GM23338 (cell line): Measurements from ENCODE around the gene KIAA2012. TPM values are rescaled to one million over a fixed set of nuclear protein-coding genes. Genes with fewer than 3 reads are reported as not detected.

ENCODE experiments used
- ATAC-seq: fragments of 200-7000 bp; cut with Tn5 transposase; 3 replicates; pipeline ENCODE4 v1.9.1; 2020
- DNase-seq: peaks from one replicate; pipeline ENCODE4 v3.0.0-alpha.2; 2015; ENCODE audit warnings: low spot score
- H2AFZ ChIP-seq: fragments of 200-600 bp; sonication (generic); 2 replicates; pipeline ENCODE4 v1.8.0; 2016; ENCODE audit warnings: antibody characterized with exemption, mild to moderate bottlenecking, moderate library complexity
- H3F3A ChIP-seq: fragments of 200-600 bp; sonication (generic); replicated peaks from 2 replicates; pipeline ENCODE4 v1.8.0; 2017; ENCODE audit warnings: antibody characterized with exemption, mixed run types, low read depth
- H3K27ac ChIP-seq: fragments of 200-600 bp; sonication (generic); 2 replicates; pipeline ENCODE4 v1.6.1; 2016; ENCODE audit warnings: low read depth
- H3K27me3 ChIP-seq: fragments of 200-600 bp; sonication (generic); 2 replicates; pipeline ENCODE4 v1.8.0; 2016; ENCODE audit warnings: mild to moderate bottlenecking, mixed run types, moderate library complexity; ENCODE audit not compliant: insufficient read depth
- H3K36me3 ChIP-seq: fragments of 200-600 bp; sonication (generic); 2 replicates; pipeline ENCODE4 v1.8.0; 2016; ENCODE audit warnings: mild to moderate bottlenecking; ENCODE audit not compliant: insufficient read depth
- H3K4me1 ChIP-seq: fragments of 200-600 bp; sonication (generic); 2 replicates; pipeline ENCODE4 v1.8.0; 2016; ENCODE audit warnings: mild to moderate bottlenecking, moderate library complexity; ENCODE audit not compliant: insufficient read depth
- H3K4me2 ChIP-seq: fragments of 200-600 bp; sonication (generic); 2 replicates; pipeline ENCODE4 v1.7.1; 2017; ENCODE audit warnings: mixed run types
- H3K4me3 ChIP-seq: fragments of 200-600 bp; sonication (generic); 2 replicates; pipeline ENCODE4 v1.6.1; 2016; ENCODE audit warnings: mixed run types
- H3K79me2 ChIP-seq: fragments of 200-600 bp; sonication (generic); replicated peaks from 2 replicates; pipeline ENCODE4 v1.8.0; 2017; ENCODE audit warnings: mild to moderate bottlenecking; ENCODE audit not compliant: insufficient read depth
- H3K9me2 ChIP-seq: fragments of 200-600 bp; sonication (generic); 2 replicates; pipeline ENCODE4 v1.8.0; 2017; ENCODE audit not compliant: insufficient read depth
- H4K20me1 ChIP-seq: fragments of 200-600 bp; sonication (generic); replicated peaks from 2 replicates; pipeline ENCODE4 v1.8.0; 2017; ENCODE audit warnings: mild to moderate bottlenecking; ENCODE audit not compliant: insufficient read depth
- H3K27ac Mint-ChIP-seq: 2 replicates; pipeline ENCODE4 v1.8.0; 2020; ENCODE audit warnings: inconsistent platforms, mild to moderate bottlenecking, moderate library complexity, mixed read lengths
- H3K27me3 Mint-ChIP-seq: 3 replicates; pipeline ENCODE4 v1.8.0; 2022; ENCODE audit warnings: low read depth, mild to moderate bottlenecking, moderate library complexity, mixed read lengths, inconsistent platforms; ENCODE audit not compliant: insufficient read depth, poor library complexity
- H3K36me3 Mint-ChIP-seq: 3 replicates; pipeline ENCODE4 v1.8.0; 2021; ENCODE audit warnings: low read depth, mild to moderate bottlenecking, inconsistent platforms, moderate library complexity, mixed read lengths
- H3K4me1 Mint-ChIP-seq: 3 replicates; pipeline ENCODE4 v1.8.0; 2020; ENCODE audit warnings: mild to moderate bottlenecking, inconsistent platforms, mixed read lengths
- H3K4me3 Mint-ChIP-seq: 3 replicates; pipeline ENCODE4 v1.8.0; 2021; ENCODE audit warnings: moderate library complexity, mild to moderate bottlenecking, inconsistent platforms, mixed read lengths
- H3K9me3 Mint-ChIP-seq: 3 replicates; pipeline ENCODE4 v1.8.0; 2020; ENCODE audit warnings: moderate library complexity, mild to moderate bottlenecking, inconsistent platforms, mixed read lengths
- CREB1 ChIP-seq: fragments of 250-450 bp; sonication (Bioruptor Pico); IDR thresholded peaks from 2 replicates; pipeline ENCODE4 v1.5.0; 2020; ENCODE audit warnings: low read depth, mild to moderate bottlenecking, moderate library complexity
- EZH2 ChIP-seq: fragments of 200-600 bp; sonication (generic); IDR thresholded peaks from one replicate; pipeline ENCODE4 v1.8.0; 2017; ENCODE audit warnings: antibody characterized with exemption, mild to moderate bottlenecking, low read depth; ENCODE audit not compliant: unreplicated experiment
- EZH2phosphoT487 ChIP-seq: fragments of 200-600 bp; sonication (generic); IDR thresholded peaks from one replicate; pipeline ENCODE4 v1.8.1; 2018; ENCODE audit warnings: antibody characterized with exemption; ENCODE audit not compliant: unreplicated experiment
- JUNB ChIP-seq: IDR thresholded peaks from one replicate; pipeline ENCODE4 v1.6.1; 2016; ENCODE audit warnings: antibody characterized with exemption; ENCODE audit not compliant: unreplicated experiment
- NANOG ChIP-seq: IDR thresholded peaks from 2 replicates; pipeline ENCODE4 v1.6.1; 2016; ENCODE audit warnings: antibody characterized with exemption, borderline replicate concordance
- POLR2AphosphoS5 ChIP-seq: IDR thresholded peaks from 2 replicates; pipeline ENCODE4 v1.6.1; 2016; ENCODE audit warnings: antibody characterized with exemption, low read depth
- STAT1 ChIP-seq: IDR thresholded peaks from one replicate; pipeline ENCODE4 v1.6.1; 2016; ENCODE audit warnings: antibody characterized with exemption; ENCODE audit not compliant: unreplicated experiment
- ZNF114 ChIP-seq: fragments of 250-450 bp; sonication (Bioruptor Pico); IDR thresholded peaks from 2 replicates; pipeline ENCODE4 v1.5.0; 2020; ENCODE audit warnings: mild to moderate bottlenecking, moderate library complexity
- ZNF331 ChIP-seq: fragments of 250-450 bp; sonication (Bioruptor Pico); IDR thresholded peaks from 2 replicates; pipeline ENCODE4 v1.5.0; 2020; ENCODE audit warnings: low read depth, mild to moderate bottlenecking, moderate library complexity
- polyA plus RNA-seq: library from polyadenylated mRNA; unstranded; fragments of >200 nt; fragmentation: Nextera tagmentation; extraction: Ambion mirVana; gene quantifications from 2 replicates; pipeline ENCODE4 v1.2.1, GENCODE V29; 2016
- total RNA-seq: library from RNA; depleted of rRNA; stranded (reverse); fragments of >200 nt; shearing (Covaris generic); gene quantifications from 2 replicates; pipeline ENCODE4 v1.2.3, GENCODE V29; 2014
- TF ChIP-seq, protein P1 (sequence below): fragments of 250-450 bp; sonication (Bioruptor Pico); IDR thresholded peaks from 2 replicates; pipeline ENCODE4 v1.5.0; 2020; ENCODE audit warnings: mild to moderate bottlenecking, moderate library complexity
- TF ChIP-seq, protein P2 (sequence below): IDR thresholded peaks from one replicate; pipeline ENCODE4 v1.6.1; 2018; ENCODE audit warnings: antibody characterized with exemption; ENCODE audit not compliant: unreplicated experiment
- TF ChIP-seq, protein P3 (sequence below): IDR thresholded peaks from 2 replicates; pipeline ENCODE4 v1.6.1; 2016; ENCODE audit warnings: antibody characterized with exemption
- TF ChIP-seq, protein P4 (sequence below), 2 experiments: fragments of 200-600 bp in 1 of 2; sonication (generic) in 1 of 2; conservative IDR thresholded peaks; 2 replicates each; pipeline versions ENCODE4 v1.5.1 to v1.6.1; 2016 to 2017; ENCODE audit warnings: antibody characterized with exemption in 2 of 2, low read depth in 2 of 2, mild to moderate bottlenecking in 2 of 2, moderate library complexity in 1 of 2

The KIAA2012 gene
- total and polyA plus RNA-seq, 2 experiments from 2014 or later, result 0.03 to 0.08 TPM

DNA sequence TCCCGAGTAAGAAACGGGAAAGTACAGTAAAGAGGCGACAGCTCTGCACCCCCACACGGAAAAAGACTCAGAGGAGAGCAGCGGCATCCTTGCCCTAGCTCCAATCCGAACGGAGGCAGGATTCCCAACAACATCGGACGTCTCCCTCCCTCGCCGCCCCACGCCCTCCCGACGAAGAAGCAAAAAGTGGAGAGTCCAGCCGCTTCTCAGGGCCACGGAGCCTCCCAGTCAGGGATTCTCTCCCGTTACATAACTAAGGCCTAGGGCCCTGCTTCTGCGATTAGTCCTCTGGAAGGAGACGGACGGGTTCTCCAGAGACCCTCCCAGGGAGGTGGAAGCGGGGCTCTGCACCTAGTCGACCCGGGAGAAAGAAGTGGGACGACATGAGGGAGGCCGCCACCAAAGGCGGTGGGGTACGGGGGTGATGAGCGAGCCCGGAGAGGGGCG lies 164.8 kb downstream of the KIAA2012 start:
- Mint-ChIP-seq H3K9me3 (no peaks in the 10 kb centered on the region; the same call in 2 of the 3 replicates), H3K27ac (peak overlapping the region; percentile 98), H3K4me3 (peak overlapping the region; percentile 96), H3K27me3 (peaks cover 23% of the 10 kb centered on the region), H3K36me3 (peaks cover 11% of the 10 kb centered on the region; the same call in 2 of the 3 replicates), H3K4me1 (peaks cover 25% of the 10 kb centered on the region; the same call in 2 of the 3 replicates)
- H3K27me3 ChIP-seq, result no peaks in the 10 kb centered on the region
- peak overlapping the region; percentile 96 for H3K27ac ChIP-seq
- peaks cover 56% of the 10 kb centered on the region for H3K79me2 ChIP-seq
- peak; percentile 66 for DNase-seq
- H3K4me3 ChIP-seq, result peak overlapping the region; percentile 99
- peak; percentile 47 for ATAC-seq
- peaks cover 34% of the 10 kb centered on the region for H4K20me1 ChIP-seq
- H3K4me2 ChIP-seq, result peak overlapping the region; percentile 100
- H3F3A ChIP-seq, result 0 out of 2 replicates have a peak, but pooled peaks cover 3% of the 10 kb centered on the region
- H3K4me1 ChIP-seq, result peaks cover 15% of the 10 kb centered on the region
- no peaks in the 10 kb centered on the region for H3K9me2 ChIP-seq
- no peaks in the 10 kb centered on the region for H3K36me3 ChIP-seq
- TF ChIP-seq, protein P1, sequence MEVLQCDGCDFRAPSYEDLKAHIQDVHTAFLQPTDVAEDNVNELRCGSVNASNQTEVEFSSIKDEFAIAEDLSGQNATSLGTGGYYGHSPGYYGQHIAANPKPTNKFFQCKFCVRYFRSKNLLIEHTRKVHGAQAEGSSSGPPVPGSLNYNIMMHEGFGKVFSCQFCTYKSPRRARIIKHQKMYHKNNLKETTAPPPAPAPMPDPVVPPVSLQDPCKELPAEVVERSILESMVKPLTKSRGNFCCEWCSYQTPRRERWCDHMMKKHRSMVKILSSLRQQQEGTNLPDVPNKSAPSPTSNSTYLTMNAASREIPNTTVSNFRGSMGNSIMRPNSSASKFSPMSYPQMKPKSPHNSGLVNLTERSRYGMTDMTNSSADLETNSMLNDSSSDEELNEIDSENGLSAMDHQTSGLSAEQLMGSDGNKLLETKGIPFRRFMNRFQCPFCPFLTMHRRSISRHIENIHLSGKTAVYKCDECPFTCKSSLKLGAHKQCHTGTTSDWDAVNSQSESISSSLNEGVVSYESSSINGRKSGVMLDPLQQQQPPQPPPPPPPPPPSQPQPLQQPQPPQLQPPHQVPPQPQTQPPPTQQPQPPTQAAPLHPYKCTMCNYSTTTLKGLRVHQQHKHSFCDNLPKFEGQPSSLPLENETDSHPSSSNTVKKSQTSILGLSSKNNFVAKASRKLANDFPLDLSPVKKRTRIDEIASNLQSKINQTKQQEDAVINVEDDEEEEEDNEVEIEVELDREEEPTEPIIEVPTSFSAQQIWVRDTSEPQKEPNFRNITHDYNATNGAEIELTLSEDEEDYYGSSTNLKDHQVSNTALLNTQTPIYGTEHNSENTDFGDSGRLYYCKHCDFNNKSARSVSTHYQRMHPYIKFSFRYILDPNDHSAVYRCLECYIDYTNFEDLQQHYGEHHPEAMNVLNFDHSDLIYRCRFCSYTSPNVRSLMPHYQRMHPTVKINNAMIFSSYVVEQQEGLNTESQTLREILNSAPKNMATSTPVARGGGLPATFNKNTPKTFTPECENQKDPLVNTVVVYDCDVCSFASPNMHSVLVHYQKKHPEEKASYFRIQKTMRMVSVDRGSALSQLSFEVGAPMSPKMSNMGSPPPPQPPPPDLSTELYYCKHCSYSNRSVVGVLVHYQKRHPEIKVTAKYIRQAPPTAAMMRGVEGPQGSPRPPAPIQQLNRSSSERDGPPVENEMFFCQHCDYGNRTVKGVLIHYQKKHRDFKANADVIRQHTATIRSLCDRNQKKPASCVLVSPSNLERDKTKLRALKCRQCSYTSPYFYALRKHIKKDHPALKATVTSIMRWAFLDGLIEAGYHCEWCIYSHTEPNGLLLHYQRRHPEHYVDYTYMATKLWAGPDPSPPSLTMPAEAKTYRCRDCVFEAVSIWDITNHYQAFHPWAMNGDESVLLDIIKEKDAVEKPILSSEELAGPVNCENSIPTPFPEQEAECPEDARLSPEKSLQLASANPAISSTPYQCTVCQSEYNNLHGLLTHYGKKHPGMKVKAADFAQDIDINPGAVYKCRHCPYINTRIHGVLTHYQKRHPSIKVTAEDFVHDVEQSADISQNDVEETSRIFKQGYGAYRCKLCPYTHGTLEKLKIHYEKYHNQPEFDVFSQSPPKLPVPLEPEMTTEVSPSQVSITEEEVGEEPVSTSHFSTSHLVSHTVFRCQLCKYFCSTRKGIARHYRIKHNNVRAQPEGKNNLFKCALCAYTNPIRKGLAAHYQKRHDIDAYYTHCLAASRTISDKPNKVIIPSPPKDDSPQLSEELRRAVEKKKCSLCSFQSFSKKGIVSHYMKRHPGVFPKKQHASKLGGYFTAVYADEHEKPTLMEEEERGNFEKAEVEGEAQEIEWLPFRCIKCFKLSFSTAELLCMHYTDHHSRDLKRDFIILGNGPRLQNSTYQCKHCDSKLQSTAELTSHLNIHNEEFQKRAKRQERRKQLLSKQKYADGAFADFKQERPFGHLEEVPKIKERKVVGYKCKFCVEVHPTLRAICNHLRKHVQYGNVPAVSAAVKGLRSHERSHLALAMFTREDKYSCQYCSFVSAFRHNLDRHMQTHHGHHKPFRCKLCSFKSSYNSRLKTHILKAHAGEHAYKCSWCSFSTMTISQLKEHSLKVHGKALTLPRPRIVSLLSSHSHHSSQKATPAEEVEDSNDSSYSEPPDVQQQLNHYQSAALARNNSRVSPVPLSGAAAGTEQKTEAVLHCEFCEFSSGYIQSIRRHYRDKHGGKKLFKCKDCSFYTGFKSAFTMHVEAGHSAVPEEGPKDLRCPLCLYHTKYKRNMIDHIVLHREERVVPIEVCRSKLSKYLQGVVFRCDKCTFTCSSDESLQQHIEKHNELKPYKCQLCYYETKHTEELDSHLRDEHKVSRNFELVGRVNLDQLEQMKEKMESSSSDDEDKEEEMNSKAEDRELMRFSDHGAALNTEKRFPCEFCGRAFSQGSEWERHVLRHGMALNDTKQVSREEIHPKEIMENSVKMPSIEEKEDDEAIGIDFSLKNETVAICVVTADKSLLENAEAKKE (CRISPR knock-in tag), result no peak
- no peak for TF ChIP-seq ZNF114 (CRISPR knock-in tag)
- TF ChIP-seq, protein P2, sequence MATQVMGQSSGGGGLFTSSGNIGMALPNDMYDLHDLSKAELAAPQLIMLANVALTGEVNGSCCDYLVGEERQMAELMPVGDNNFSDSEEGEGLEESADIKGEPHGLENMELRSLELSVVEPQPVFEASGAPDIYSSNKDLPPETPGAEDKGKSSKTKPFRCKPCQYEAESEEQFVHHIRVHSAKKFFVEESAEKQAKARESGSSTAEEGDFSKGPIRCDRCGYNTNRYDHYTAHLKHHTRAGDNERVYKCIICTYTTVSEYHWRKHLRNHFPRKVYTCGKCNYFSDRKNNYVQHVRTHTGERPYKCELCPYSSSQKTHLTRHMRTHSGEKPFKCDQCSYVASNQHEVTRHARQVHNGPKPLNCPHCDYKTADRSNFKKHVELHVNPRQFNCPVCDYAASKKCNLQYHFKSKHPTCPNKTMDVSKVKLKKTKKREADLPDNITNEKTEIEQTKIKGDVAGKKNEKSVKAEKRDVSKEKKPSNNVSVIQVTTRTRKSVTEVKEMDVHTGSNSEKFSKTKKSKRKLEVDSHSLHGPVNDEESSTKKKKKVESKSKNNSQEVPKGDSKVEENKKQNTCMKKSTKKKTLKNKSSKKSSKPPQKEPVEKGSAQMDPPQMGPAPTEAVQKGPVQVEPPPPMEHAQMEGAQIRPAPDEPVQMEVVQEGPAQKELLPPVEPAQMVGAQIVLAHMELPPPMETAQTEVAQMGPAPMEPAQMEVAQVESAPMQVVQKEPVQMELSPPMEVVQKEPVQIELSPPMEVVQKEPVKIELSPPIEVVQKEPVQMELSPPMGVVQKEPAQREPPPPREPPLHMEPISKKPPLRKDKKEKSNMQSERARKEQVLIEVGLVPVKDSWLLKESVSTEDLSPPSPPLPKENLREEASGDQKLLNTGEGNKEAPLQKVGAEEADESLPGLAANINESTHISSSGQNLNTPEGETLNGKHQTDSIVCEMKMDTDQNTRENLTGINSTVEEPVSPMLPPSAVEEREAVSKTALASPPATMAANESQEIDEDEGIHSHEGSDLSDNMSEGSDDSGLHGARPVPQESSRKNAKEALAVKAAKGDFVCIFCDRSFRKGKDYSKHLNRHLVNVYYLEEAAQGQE, result no peak
- TF ChIP-seq, protein P3, sequence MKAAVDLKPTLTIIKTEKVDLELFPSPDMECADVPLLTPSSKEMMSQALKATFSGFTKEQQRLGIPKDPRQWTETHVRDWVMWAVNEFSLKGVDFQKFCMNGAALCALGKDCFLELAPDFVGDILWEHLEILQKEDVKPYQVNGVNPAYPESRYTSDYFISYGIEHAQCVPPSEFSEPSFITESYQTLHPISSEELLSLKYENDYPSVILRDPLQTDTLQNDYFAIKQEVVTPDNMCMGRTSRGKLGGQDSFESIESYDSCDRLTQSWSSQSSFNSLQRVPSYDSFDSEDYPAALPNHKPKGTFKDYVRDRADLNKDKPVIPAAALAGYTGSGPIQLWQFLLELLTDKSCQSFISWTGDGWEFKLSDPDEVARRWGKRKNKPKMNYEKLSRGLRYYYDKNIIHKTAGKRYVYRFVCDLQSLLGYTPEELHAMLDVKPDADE, result no peak
- no peak for TF ChIP-seq STAT1
- TF ChIP-seq, protein P4, sequence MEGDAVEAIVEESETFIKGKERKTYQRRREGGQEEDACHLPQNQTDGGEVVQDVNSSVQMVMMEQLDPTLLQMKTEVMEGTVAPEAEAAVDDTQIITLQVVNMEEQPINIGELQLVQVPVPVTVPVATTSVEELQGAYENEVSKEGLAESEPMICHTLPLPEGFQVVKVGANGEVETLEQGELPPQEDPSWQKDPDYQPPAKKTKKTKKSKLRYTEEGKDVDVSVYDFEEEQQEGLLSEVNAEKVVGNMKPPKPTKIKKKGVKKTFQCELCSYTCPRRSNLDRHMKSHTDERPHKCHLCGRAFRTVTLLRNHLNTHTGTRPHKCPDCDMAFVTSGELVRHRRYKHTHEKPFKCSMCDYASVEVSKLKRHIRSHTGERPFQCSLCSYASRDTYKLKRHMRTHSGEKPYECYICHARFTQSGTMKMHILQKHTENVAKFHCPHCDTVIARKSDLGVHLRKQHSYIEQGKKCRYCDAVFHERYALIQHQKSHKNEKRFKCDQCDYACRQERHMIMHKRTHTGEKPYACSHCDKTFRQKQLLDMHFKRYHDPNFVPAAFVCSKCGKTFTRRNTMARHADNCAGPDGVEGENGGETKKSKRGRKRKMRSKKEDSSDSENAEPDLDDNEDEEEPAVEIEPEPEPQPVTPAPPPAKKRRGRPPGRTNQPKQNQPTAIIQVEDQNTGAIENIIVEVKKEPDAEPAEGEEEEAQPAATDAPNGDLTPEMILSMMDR (conservative IDR thresholded peaks at IDR 0.05; ENCODE audit: low read depth in 2 of 2), result no peak
- TF ChIP-seq JUNB, result no peak
- no peak for TF ChIP-seq ZNF331 (CRISPR knock-in tag)
- no peak for TF ChIP-seq NANOG
- no peak for TF ChIP-seq EZH2phosphoT487
- no peak for TF ChIP-seq EZH2
- no peak for TF ChIP-seq CREB1 (CRISPR knock-in tag)
- no peak; the same call in 1 of the 2 replicates for TF ChIP-seq POLR2AphosphoS5
- H2AFZ ChIP-seq, result no peak overlapping the region
